WTC11 (cell line): ENCODE results near the gene ARHGEF28. TPM values are rescaled to one million over a fixed set of nuclear protein-coding genes. Genes with fewer than 3 reads are reported as not detected.

ENCODE experiments used
- ATAC-seq: fragments of 200-7000 bp; cut with Tn5 transposase; 2 replicates; pipeline ENCODE4 v1.10.0; 2021; ENCODE audit warnings: mild to moderate bottlenecking, moderate library complexity
- CTCF ChIA-PET: fragments of 300-600 bp; sonication (Branson Sonifier 250); formaldehyde crosslinking; loops from one replicate; lab custom pipeline; 2021; ENCODE audit warnings: antibody characterized with exemption; lab: Charles Lee
- POLR2A ChIA-PET: fragments of 350-600 bp; sonication (Branson Sonifier 250); formaldehyde crosslinking; loops from one replicate; lab custom pipeline; 2021; ENCODE audit warnings: antibody characterized with exemption; lab: Charles Lee
- DNase-seq: peaks from one replicate; pipeline ENCODE4 v3.0.0; 2021; ENCODE audit warnings: low spot score
- H3K27ac Mint-ChIP-seq: 2 replicates; pipeline ENCODE4 v1.8.0; 2021; ENCODE audit warnings: mixed read lengths
- H3K27me3 Mint-ChIP-seq: 2 replicates; pipeline ENCODE4 v1.8.0; 2021; ENCODE audit warnings: low read depth, mild to moderate bottlenecking, moderate library complexity, mixed read lengths
- H3K36me3 Mint-ChIP-seq: 2 replicates; pipeline ENCODE4 v1.8.0; 2021; ENCODE audit warnings: mixed read lengths
- H3K4me1 Mint-ChIP-seq: 2 replicates; pipeline ENCODE4 v1.8.0; 2022; ENCODE audit warnings: mixed read lengths
- H3K4me3 Mint-ChIP-seq: 2 replicates; pipeline ENCODE4 v1.8.0; 2021; ENCODE audit warnings: mild to moderate bottlenecking, moderate library complexity, mixed read lengths
- H3K9me3 Mint-ChIP-seq: 2 replicates; pipeline ENCODE4 v1.8.0; 2021; ENCODE audit warnings: mixed read lengths
- ATF1 ChIP-seq: sonication (generic); formaldehyde crosslinking; IDR thresholded peaks from 2 replicates; pipeline ENCODE4 v1.8.1; 2023; ENCODE audit warnings: mild to moderate bottlenecking, moderate library complexity, missing genetic modification reagents
- CREM ChIP-seq: sonication (generic); formaldehyde crosslinking; IDR thresholded peaks from 2 replicates; pipeline ENCODE4 v1.8.1; 2022; ENCODE audit warnings: mild to moderate bottlenecking, missing genetic modification reagents, moderate library complexity
- ELF4 ChIP-seq: sonication (generic); formaldehyde crosslinking; IDR thresholded peaks from 2 replicates; pipeline ENCODE4 v1.8.1; 2022; ENCODE audit warnings: low read depth, mild to moderate bottlenecking, moderate library complexity, missing genetic modification reagents
- EMX1 ChIP-seq: fragments of 250-450 bp; sonication (Bioruptor Pico); IDR thresholded peaks from 2 replicates; pipeline ENCODE4 v1.8.0; 2021; ENCODE audit warnings: mild to moderate bottlenecking
- GABPB1 ChIP-seq: sonication (generic); formaldehyde crosslinking; IDR thresholded peaks from 2 replicates; pipeline ENCODE4 v1.8.1; 2023; ENCODE audit warnings: mild to moderate bottlenecking, missing genetic modification reagents
- IRF2 ChIP-seq: sonication (generic); formaldehyde crosslinking; IDR thresholded peaks from 2 replicates; pipeline ENCODE4 v1.8.0; 2022; ENCODE audit warnings: low read depth, missing genetic modification reagents, borderline replicate concordance
- NR1H2 ChIP-seq: sonication (generic); formaldehyde crosslinking; IDR thresholded peaks from 2 replicates; pipeline ENCODE4 v1.9.0; 2021; ENCODE audit warnings: mild to moderate bottlenecking, moderate library complexity, missing genetic modification reagents
- PRRX2 ChIP-seq: fragments of 250-450 bp; sonication (Bioruptor Pico); IDR thresholded peaks from 2 replicates; pipeline ENCODE4 v1.8.0; 2021; ENCODE audit warnings: mild to moderate bottlenecking
- ZNF263 ChIP-seq: sonication (generic); formaldehyde crosslinking; IDR thresholded peaks from 2 replicates; pipeline ENCODE4 v1.8.1; 2022; ENCODE audit warnings: low read depth, mild to moderate bottlenecking, moderate library complexity, missing genetic modification reagents
- ZNF317 ChIP-seq: sonication (generic); formaldehyde crosslinking; IDR thresholded peaks from 2 replicates; pipeline ENCODE4 v1.8.1; 2023; ENCODE audit warnings: low read depth, mild to moderate bottlenecking, moderate library complexity, missing genetic modification reagents, borderline replicate concordance
- ZNF396 ChIP-seq: fragments of 250-450 bp; sonication (Bioruptor Pico); IDR thresholded peaks from 2 replicates; pipeline ENCODE4 v1.8.0; 2021; ENCODE audit warnings: mild to moderate bottlenecking, moderate library complexity, borderline replicate concordance
- ZNF671 ChIP-seq: fragments of 250-450 bp; sonication (Bioruptor Pico); IDR thresholded peaks from 2 replicates; pipeline ENCODE4 v1.8.0; 2021; ENCODE audit warnings: mild to moderate bottlenecking
- total RNA-seq: library from RNA; stranded (reverse); gene quantifications from 3 replicates; pipeline ENCODE4 v1.2.3, GENCODE V29; 2021
- TF ChIP-seq, protein P1 (sequence below): sonication (generic); formaldehyde crosslinking; IDR thresholded peaks from 2 replicates; pipeline ENCODE4 v1.8.0; 2023; ENCODE audit warnings: mild to moderate bottlenecking, missing genetic modification reagents
- TF ChIP-seq, protein P2 (sequence below): sonication (generic); formaldehyde crosslinking; IDR thresholded peaks from 2 replicates; pipeline ENCODE4 v1.8.1; 2022; ENCODE audit warnings: mild to moderate bottlenecking, moderate library complexity, missing genetic modification reagents
- TF ChIP-seq, protein P3 (sequence below): fragments of 250-450 bp; sonication (Bioruptor Pico); IDR thresholded peaks from 2 replicates; pipeline ENCODE4 v2.1.2; 2022; ENCODE audit warnings: mild to moderate bottlenecking, moderate library complexity
- TF ChIP-seq, protein P4 (sequence below): sonication (generic); formaldehyde crosslinking; IDR thresholded peaks from 2 replicates; pipeline ENCODE4 v1.8.1; 2023; ENCODE audit warnings: mild to moderate bottlenecking, missing genetic modification reagents, moderate library complexity
- TF ChIP-seq, protein P5 (sequence below): sonication (generic); formaldehyde crosslinking; IDR thresholded peaks from 2 replicates; pipeline ENCODE4 v1.8.0; 2023; ENCODE audit warnings: missing genetic modification reagents
- TF ChIP-seq, protein P6 (sequence below): sonication (generic); formaldehyde crosslinking; IDR thresholded peaks from 2 replicates; pipeline ENCODE4 v1.8.1; 2023; ENCODE audit warnings: mild to moderate bottlenecking, missing genetic modification reagents, moderate library complexity
- TF ChIP-seq, protein P7 (sequence below): sonication (generic); formaldehyde crosslinking; IDR thresholded peaks from 2 replicates; pipeline ENCODE4 v1.8.1; 2022; ENCODE audit warnings: missing genetic modification reagents, borderline replicate concordance

Gene ARHGEF28
- total RNA-seq, 1 experiment from 2014 or later: 0.96 TPM

DNA sequence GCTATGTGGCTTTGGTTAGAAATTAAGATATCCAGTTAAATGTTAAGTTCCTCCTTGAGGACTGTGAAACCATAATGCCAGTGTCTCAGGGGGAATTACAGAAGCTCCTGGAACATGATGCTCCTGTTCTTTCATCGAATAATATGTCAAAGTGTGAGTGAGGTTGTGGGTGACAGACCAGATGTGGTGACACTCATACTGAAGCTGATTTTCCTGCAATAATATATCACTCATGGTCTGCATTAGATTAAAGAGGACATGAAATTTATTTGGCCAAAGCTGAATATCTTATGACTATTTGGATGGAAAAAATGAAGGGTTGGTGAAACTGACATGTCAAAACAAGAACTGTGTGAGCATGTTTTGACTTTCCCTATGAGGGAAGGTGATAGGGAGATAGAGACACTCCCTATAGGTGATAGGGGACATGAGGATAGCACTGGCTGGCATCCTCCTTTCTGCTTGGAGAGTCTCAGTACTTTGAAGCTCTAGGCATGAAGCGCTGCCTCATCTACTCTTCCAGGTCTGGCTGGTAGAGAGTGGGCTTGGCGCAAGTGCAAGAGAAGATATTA, 173.5 kb downstream of the ARHGEF28 start (continued):
- no peak for TF ChIP-seq NR1H2 (CRISPR knock-in tag)

DNA sequence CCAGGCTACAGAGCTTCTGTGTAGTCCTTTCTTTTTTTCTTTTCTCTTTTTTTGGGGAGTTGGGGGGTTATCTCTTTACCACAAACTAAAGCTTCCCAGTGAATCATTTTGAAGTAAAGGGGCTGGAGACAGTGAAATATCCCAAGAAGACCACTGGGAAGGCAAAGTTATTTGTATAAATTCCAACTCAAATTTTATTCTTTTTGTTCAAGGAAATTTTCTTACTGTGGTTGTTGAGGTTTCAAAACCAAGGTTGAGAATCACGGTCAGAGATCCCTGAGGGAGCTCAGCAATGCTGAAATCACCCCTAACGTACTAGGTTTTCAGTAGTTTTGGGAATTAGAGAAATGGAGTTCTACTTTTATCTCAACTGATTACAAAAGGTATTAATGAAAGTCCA, 175.7 kb downstream of the ARHGEF28 start:
- TF ChIP-seq, protein P1, sequence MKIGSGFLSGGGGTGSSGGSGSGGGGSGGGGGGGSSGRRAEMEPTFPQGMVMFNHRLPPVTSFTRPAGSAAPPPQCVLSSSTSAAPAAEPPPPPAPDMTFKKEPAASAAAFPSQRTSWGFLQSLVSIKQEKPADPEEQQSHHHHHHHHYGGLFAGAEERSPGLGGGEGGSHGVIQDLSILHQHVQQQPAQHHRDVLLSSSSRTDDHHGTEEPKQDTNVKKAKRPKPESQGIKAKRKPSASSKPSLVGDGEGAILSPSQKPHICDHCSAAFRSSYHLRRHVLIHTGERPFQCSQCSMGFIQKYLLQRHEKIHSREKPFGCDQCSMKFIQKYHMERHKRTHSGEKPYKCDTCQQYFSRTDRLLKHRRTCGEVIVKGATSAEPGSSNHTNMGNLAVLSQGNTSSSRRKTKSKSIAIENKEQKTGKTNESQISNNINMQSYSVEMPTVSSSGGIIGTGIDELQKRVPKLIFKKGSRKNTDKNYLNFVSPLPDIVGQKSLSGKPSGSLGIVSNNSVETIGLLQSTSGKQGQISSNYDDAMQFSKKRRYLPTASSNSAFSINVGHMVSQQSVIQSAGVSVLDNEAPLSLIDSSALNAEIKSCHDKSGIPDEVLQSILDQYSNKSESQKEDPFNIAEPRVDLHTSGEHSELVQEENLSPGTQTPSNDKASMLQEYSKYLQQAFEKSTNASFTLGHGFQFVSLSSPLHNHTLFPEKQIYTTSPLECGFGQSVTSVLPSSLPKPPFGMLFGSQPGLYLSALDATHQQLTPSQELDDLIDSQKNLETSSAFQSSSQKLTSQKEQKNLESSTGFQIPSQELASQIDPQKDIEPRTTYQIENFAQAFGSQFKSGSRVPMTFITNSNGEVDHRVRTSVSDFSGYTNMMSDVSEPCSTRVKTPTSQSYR (CRISPR knock-in tag): no peak
- TF ChIP-seq, protein P2, sequence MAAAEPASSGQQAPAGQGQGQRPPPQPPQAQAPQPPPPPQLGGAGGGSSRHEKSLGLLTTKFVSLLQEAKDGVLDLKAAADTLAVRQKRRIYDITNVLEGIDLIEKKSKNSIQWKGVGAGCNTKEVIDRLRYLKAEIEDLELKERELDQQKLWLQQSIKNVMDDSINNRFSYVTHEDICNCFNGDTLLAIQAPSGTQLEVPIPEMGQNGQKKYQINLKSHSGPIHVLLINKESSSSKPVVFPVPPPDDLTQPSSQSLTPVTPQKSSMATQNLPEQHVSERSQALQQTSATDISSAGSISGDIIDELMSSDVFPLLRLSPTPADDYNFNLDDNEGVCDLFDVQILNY (CRISPR knock-in tag): no peak
- TF ChIP-seq ATF1 (CRISPR knock-in tag): no peak
- TF ChIP-seq CREM: no peak
- no peak for TF ChIP-seq PRRX2 (CRISPR knock-in tag)
- TF ChIP-seq ZNF396 (CRISPR knock-in tag): no peak
- TF ChIP-seq, protein P3, sequence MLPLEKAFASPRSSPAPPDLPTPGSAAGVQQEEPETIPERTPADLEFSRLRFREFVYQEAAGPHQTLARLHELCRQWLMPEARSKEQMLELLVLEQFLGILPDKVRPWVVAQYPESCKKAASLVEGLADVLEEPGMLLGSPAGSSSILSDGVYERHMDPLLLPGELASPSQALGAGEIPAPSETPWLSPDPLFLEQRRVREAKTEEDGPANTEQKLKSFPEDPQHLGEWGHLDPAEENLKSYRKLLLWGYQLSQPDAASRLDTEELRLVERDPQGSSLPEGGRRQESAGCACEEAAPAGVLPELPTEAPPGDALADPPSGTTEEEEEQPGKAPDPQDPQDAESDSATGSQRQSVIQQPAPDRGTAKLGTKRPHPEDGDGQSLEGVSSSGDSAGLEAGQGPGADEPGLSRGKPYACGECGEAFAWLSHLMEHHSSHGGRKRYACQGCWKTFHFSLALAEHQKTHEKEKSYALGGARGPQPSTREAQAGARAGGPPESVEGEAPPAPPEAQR (CRISPR knock-in tag): no peak
- TF ChIP-seq, protein P4, sequence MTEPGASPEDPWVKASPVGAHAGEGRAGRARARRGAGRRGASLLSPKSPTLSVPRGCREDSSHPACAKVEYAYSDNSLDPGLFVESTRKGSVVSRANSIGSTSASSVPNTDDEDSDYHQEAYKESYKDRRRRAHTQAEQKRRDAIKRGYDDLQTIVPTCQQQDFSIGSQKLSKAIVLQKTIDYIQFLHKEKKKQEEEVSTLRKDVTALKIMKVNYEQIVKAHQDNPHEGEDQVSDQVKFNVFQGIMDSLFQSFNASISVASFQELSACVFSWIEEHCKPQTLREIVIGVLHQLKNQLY (CRISPR knock-in tag): no peak
- no peak for TF ChIP-seq ZNF263 (CRISPR knock-in tag)
- TF ChIP-seq EMX1 (CRISPR knock-in tag): no peak
- TF ChIP-seq, protein P5, sequence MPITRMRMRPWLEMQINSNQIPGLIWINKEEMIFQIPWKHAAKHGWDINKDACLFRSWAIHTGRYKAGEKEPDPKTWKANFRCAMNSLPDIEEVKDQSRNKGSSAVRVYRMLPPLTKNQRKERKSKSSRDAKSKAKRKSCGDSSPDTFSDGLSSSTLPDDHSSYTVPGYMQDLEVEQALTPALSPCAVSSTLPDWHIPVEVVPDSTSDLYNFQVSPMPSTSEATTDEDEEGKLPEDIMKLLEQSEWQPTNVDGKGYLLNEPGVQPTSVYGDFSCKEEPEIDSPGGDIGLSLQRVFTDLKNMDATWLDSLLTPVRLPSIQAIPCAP: no peak
- no peak for TF ChIP-seq GABPB1
- TF ChIP-seq, protein P6, sequence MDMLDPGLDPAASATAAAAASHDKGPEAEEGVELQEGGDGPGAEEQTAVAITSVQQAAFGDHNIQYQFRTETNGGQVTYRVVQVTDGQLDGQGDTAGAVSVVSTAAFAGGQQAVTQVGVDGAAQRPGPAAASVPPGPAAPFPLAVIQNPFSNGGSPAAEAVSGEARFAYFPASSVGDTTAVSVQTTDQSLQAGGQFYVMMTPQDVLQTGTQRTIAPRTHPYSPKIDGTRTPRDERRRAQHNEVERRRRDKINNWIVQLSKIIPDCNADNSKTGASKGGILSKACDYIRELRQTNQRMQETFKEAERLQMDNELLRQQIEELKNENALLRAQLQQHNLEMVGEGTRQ (CRISPR knock-in tag): no peak
- no peak for TF ChIP-seq ZNF671 (CRISPR knock-in tag)
- TF ChIP-seq IRF2 (CRISPR knock-in tag): no peak
- TF ChIP-seq, protein P7, sequence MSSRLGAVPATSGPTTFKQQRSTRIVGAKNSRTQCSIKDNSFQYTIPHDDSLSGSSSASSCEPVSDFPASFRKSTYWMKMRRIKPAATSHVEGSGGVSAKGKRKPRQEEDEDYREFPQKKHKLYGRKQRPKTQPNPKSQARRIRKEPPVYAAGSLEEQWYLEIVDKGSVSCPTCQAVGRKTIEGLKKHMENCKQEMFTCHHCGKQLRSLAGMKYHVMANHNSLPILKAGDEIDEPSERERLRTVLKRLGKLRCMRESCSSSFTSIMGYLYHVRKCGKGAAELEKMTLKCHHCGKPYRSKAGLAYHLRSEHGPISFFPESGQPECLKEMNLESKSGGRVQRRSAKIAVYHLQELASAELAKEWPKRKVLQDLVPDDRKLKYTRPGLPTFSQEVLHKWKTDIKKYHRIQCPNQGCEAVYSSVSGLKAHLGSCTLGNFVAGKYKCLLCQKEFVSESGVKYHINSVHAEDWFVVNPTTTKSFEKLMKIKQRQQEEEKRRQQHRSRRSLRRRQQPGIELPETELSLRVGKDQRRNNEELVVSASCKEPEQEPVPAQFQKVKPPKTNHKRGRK (CRISPR knock-in tag): no peak
- no peak for TF ChIP-seq ZNF317 (CRISPR knock-in tag)
- no peak for TF ChIP-seq ELF4 (CRISPR knock-in tag)
- TF ChIP-seq, all 79 proteins: peak for 0
- peaks cover 4% of the 10 kb centered on the region for H3K4me1 Mint-ChIP-seq
- DNase-seq: no peak
- no peak for ATAC-seq
- ChIA-PET POLR2A (no interaction called here), CTCF (no interaction called here)
- H3K27ac Mint-ChIP-seq: no peak overlapping the region
- H3K9me3 Mint-ChIP-seq: no peaks in the 10 kb centered on the region
- no peak overlapping the region for H3K4me3 Mint-ChIP-seq
- H3K36me3 Mint-ChIP-seq: no peaks in the 10 kb centered on the region
- no peaks in the 10 kb centered on the region for H3K27me3 Mint-ChIP-seq
